Muscle of arm (tissue), 12 donors: ENCODE results near the gene MGAT4A. TPM values are rescaled to one million over a fixed set of nuclear protein-coding genes. Genes with fewer than 3 reads are reported as not detected.
"Not testable (repeated sequence)": the region's sequence is repeated elsewhere in the genome, so short reads cannot be mapped to it uniquely, and the experiment has no call there.

Experiments used
- DNase-seq: peaks from one replicate; pipeline ENCODE4 v3.0.0-alpha.2; 2013
- polyA plus RNA-seq, 12 donors: library from polyadenylated mRNA; unstranded; fragments of 120-200 nt; gene quantifications; one replicate each; pipeline ENCODE4 v1.2.1, GENCODE V29; 2013; ENCODE audit not compliant: insufficient read length in 12 of 12

MGAT4A gene
- polyA plus RNA-seq, 12 donors: 3.9 to 9.0 (median 6.1) TPM; not detected in 1

GRCh38 chr2:98761267-98761781 is 30.4 kb upstream of the MGAT4A start:
- DNase-seq: no peak

- DNase-seq: no peak
Observed at GRCh38 chr2:98759827-98760625, 29.1 kb upstream of the MGAT4A start.

GRCh38 chr2:98759338-98759737 is 28.4 kb upstream of the MGAT4A start:
- no peak for DNase-seq

GRCh38 chr2:98757904-98758421 is 27.0 kb upstream of the MGAT4A start:
- DNase-seq: peak; percentile 82

- no peak for DNase-seq
Observed at GRCh38 chr2:98753801-98754200, 22.9 kb upstream of the MGAT4A start.

GRCh38 chr2:98752711-98753110 is 21.8 kb upstream of the MGAT4A start:
- not testable (repeated sequence) for DNase-seq

GRCh38 chr2:98751748-98752147 is 20.8 kb upstream of the MGAT4A start:
- no peak for DNase-seq

- DNase-seq: no peak
Observed at GRCh38 chr2:98750593-98751282, 19.8 kb upstream of the MGAT4A start.

GRCh38 chr2:98749066-98749450 is 18.1 kb upstream of the MGAT4A start:
- peak; percentile 34 for DNase-seq

GRCh38 chr2:98748292-98749065 is 17.5 kb upstream of the MGAT4A start:
- no peak for DNase-seq

GRCh38 chr2:98747888-98748287 is 17.0 kb upstream of the MGAT4A start:
- no peak for DNase-seq

GRCh38 chr2:98746426-98746825 is 15.5 kb upstream of the MGAT4A start:
- DNase-seq: no peak

- no peak for DNase-seq
Observed at GRCh38 chr2:98744595-98744994, 13.7 kb upstream of the MGAT4A start.

- DNase-seq: no peak
Observed at GRCh38 chr2:98743835-98744234, 12.9 kb upstream of the MGAT4A start.

GRCh38 chr2:98739020-98739419 is 8.1 kb upstream of the MGAT4A start:
- DNase-seq: no peak

- DNase-seq: no peak
Observed at GRCh38 chr2:98738304-98738703, 7.4 kb upstream of the MGAT4A start.

- DNase-seq: no peak
Observed at GRCh38 chr2:98737848-98738247, 6.9 kb upstream of the MGAT4A start.

GRCh38 chr2:98736464-98736889 is 5.5 kb upstream of the MGAT4A start:
- no peak for DNase-seq

- DNase-seq: no peak
Observed at GRCh38 chr2:98734823-98735260, 3.9 kb upstream of the MGAT4A start.

GRCh38 chr2:98734162-98734561 is 3.2 kb upstream of the MGAT4A start:
- DNase-seq: no peak

- DNase-seq: no peak
Observed at GRCh38 chr2:98732430-98733051, 1.6 kb upstream of the MGAT4A start.
